IPS-NIHi7 (cell line): ENCODE measurements around the gene CAMKV.
"Not testable (repeated sequence)": the region's sequence is repeated elsewhere in the genome, so short reads cannot be mapped to it uniquely, and the experiment has no call there.

Experiments
- DNase-seq: peaks from one replicate; pipeline ENCODE4 v3.0.0; 2012; ENCODE audit warnings: mixed read lengths; ENCODE audit errors: extremely low spot score

Gene CAMKV

GRCh38 chr3:49869525-49870126 lies at the start of gene CAMKV:
TSS of gene CAMKV (minus strand) at chr3:49869906. CDS start at chr3:49862388, 7,518 bp downstream.
- DNase-seq = peak; percentile 85

GRCh38 chr3:49917806-49918590 lies 48.3 kb upstream of the CAMKV start:
- not testable (repeated sequence) for DNase-seq

- no peak for DNase-seq
Observed at GRCh38 chr3:49916686-49917085, 47.0 kb upstream of the CAMKV start.

- no peak for DNase-seq
Observed at GRCh38 chr3:49914906-49915305, 45.2 kb upstream of the CAMKV start.

GRCh38 chr3:49912881-49913281 lies 43.2 kb upstream of the CAMKV start:
- DNase-seq = no peak

- no peak for DNase-seq
Observed at GRCh38 chr3:49911611-49912010, 41.9 kb upstream of the CAMKV start.

GRCh38 chr3:49911124-49911420 lies 41.4 kb upstream of the CAMKV start:
- DNase-seq = no peak

GRCh38 chr3:49910409-49911123 lies 40.9 kb upstream of the CAMKV start:
- peak; percentile 72 for DNase-seq

GRCh38 chr3:49908373-49909199 lies 38.9 kb upstream of the CAMKV start:
- no peak for DNase-seq

- DNase-seq = peak; percentile 85
Observed at GRCh38 chr3:49906073-49906743, 36.5 kb upstream of the CAMKV start.

GRCh38 chr3:49904448-49904847 lies 34.7 kb upstream of the CAMKV start:
- DNase-seq = not testable (repeated sequence)

GRCh38 chr3:49903451-49904424 lies 34.0 kb upstream of the CAMKV start, which contains the start of gene MST1R:
TSS of gene MST1R (minus strand) at chr3:49903873. CDS start at chr3:49903609, 264 bp downstream.
- peak; percentile 95 for DNase-seq

- DNase-seq = no peak
Observed at GRCh38 chr3:49902511-49903345, 33.0 kb upstream of the CAMKV start.

GRCh38 chr3:49901366-49902339 lies 31.9 kb upstream of the CAMKV start:
- no peak for DNase-seq

- DNase-seq = no peak
Observed at GRCh38 chr3:49900491-49901153, 30.9 kb upstream of the CAMKV start.

- DNase-seq = peak; percentile 80
Observed at GRCh38 chr3:49899815-49900214, 30.1 kb upstream of the CAMKV start.

- no peak for DNase-seq
Observed at GRCh38 chr3:49898991-49899390, 29.3 kb upstream of the CAMKV start.
